Muscle of leg (tissue), 11 donors: Measurements from ENCODE around the gene DUOX1. TPM values are rescaled to one million over a fixed set of nuclear protein-coding genes. Genes with fewer than 3 reads are reported as not detected.

Experiments
- DNase-seq: peaks from one replicate; pipeline ENCODE4 v3.0.0; 2013
- H3K27ac ChIP-seq: one replicate; pipeline ENCODE4 v1.5.1; 2013; ENCODE audit warnings: mild to moderate bottlenecking, low read length, control low read depth
- H3K27me3 ChIP-seq: one replicate; pipeline ENCODE4 v1.6.1; 2013; ENCODE audit warnings: low read length; ENCODE audit not compliant: control insufficient read depth, insufficient read depth
- H3K36me3 ChIP-seq: one replicate; pipeline ENCODE4 v1.6.1; 2013; ENCODE audit warnings: low read length; ENCODE audit not compliant: control insufficient read depth, insufficient read depth
- H3K4me1 ChIP-seq: one replicate; pipeline ENCODE4 v1.6.1; 2013; ENCODE audit warnings: low read length; ENCODE audit not compliant: control insufficient read depth, insufficient read depth
- H3K4me3 ChIP-seq: one replicate; pipeline ENCODE4 v1.5.1; 2013; ENCODE audit warnings: low read length, control low read depth
- H3K9me3 ChIP-seq: replicated peaks from 2 replicates; pipeline ENCODE4 v1.6.1; 2013; ENCODE audit warnings: low read depth, low read length; ENCODE audit not compliant: control insufficient read depth
- WGBS: methylation state at CpG from one replicate; pipeline ENCODE4 v1.1.5; 2013; ENCODE audit warnings: missing lambda C conversion rate; ENCODE audit not compliant: insufficient coverage; 5-methylcytosine and 5-hydroxymethylcytosine counted together
- polyA plus RNA-seq, 8 donors: library from polyadenylated mRNA; unstranded; fragments of 120-200 nt; gene quantifications; one replicate each; pipeline versions ENCODE4 v1.2.1 to v1.2.3, GENCODE V29; 2013; ENCODE audit warnings: inconsistent platforms in 1 of 8, low replicate concordance in 1 of 8; ENCODE audit not compliant: insufficient read length in 8 of 8, insufficient read depth in 1 of 8
- total RNA-seq: library from RNA; stranded (reverse); fragments of 120-200 nt; gene quantifications from one replicate; pipeline ENCODE4 v1.2.4, GENCODE V29; 2013

Gene DUOX1
- total and polyA plus RNA-seq, 9 donors, result 0.04 to 3.2 (median 1.4) TPM

DNA sequence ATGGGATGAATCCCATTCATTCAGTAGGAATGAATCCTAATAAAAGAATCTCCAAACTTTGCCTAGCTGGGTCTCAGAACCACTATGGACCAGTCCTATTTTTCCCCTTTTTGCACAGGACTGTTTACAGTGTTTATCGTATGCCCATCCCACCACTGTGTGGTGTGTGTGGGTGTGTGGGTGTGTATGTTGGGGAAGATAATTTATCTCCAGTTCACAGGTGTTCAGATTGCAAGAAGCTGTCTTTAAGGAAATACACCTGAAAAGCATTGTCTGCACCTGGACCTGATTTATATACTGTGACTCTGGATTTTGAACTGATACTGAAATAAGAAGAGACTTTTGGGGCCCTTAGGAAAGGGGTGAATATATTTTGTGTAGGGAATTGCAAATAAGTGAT lies 82.7 kb downstream of the DUOX1 start:
- Histone ChIP-seq H3K4me1 (no peaks in the 10 kb centered on the region), H3K27me3 (peaks cover 3% of the 10 kb centered on the region), H3K27ac (no peak overlapping the region), H3K4me3 (no peak overlapping the region), H3K36me3 (no peaks in the 10 kb centered on the region), H3K9me3 (no peaks in the 10 kb centered on the region)
- no CpG with 5 or more reads among the region's 1 CpG for WGBS
- DNase-seq, result no peak

Other genes with a start within 250 kb of the DUOX1 start
- gene TERB2, start 173.3 kb upstream of the DUOX1 start, total RNA-seq, result not detected
- under 1 TPM in 1 of 8 donors, not detected in 7; 0.21 TPM for gene TERB2, start 173.3 kb upstream of the DUOX1 start, polyA plus RNA-seq
- 8.7 TPM for gene SORD, start 106.8 kb upstream of the DUOX1 start, total RNA-seq
- 10 to 100 TPM in 1 of 8 donors, 1 to 10 TPM in 7; 6.3 to 11.8 (median 8.1) TPM for gene SORD, start 106.8 kb upstream of the DUOX1 start, polyA plus RNA-seq
- 0.04 TPM for gene DUOX2, start 15.8 kb upstream of the DUOX1 start, total RNA-seq
- gene DUOX2, start 15.8 kb upstream of the DUOX1 start, polyA plus RNA-seq, result under 1 TPM in 5 of 8 donors, not detected in 3; 0.03 to 0.38 (median 0.15) TPM
- gene DUOXA2, start 15.7 kb upstream of the DUOX1 start, total RNA-seq, result not detected
- gene DUOXA2, start 15.7 kb upstream of the DUOX1 start, polyA plus RNA-seq, result not detected
- gene DUOXA1, start 115 bp upstream of the DUOX1 start, total RNA-seq, result 0.18 TPM
- gene DUOXA1, start 115 bp upstream of the DUOX1 start, polyA plus RNA-seq, result 1 to 10 TPM in 1 of 8 donors, under 1 TPM in 4, not detected in 3; 0.10 to 2.4 (median 0.39) TPM
- 8.6 TPM for gene SHF, start 58.0 kb downstream of the DUOX1 start, total RNA-seq
- gene SHF, start 58.0 kb downstream of the DUOX1 start, polyA plus RNA-seq, result 10 to 100 TPM in 4 of 8 donors, 1 to 10 TPM in 4; 7.8 to 13.3 (median 10.0) TPM
- not detected for gene SLC28A2, start 122.2 kb downstream of the DUOX1 start, total RNA-seq
- 1 to 10 TPM in 1 of 8 donors, under 1 TPM in 5, not detected in 2; 0.10 to 1.0 (median 0.17) TPM for gene SLC28A2, start 122.2 kb downstream of the DUOX1 start, polyA plus RNA-seq
- 319 TPM for gene GATM, start 248.6 kb downstream of the DUOX1 start, total RNA-seq
- gene GATM, start 248.6 kb downstream of the DUOX1 start, polyA plus RNA-seq, result 100 to 1,000 TPM; 153 to 331 (median 259) TPM